HepG2 (cell line): Measurements from ENCODE around the gene NDRG3. TPM values are rescaled to one million over a fixed set of nuclear protein-coding genes. Genes with fewer than 3 reads are reported as not detected.

ENCODE experiments used
- AGO1 ChIP-seq: fragments of 200-400 bp; formaldehyde crosslinking; IDR thresholded peaks from 2 replicates; pipeline ENCODE4 v1.6.1; 2017; ENCODE audit warnings: mild to moderate bottlenecking, low read depth, low read length, moderate library complexity; ENCODE audit not compliant: poor library complexity, severe bottlenecking
- ARNTL ChIP-seq: sonication (generic); formaldehyde crosslinking; IDR thresholded peaks from 2 replicates; pipeline ENCODE4 v1.4.0; 2020; ENCODE audit warnings: mild to moderate bottlenecking, missing genetic modification reagents
- BORCS8-MEF2B ChIP-seq: sonication (generic); formaldehyde crosslinking; IDR thresholded peaks from 2 replicates; pipeline ENCODE4 v1.8.0; 2022; ENCODE audit warnings: mild to moderate bottlenecking, missing genetic modification reagents
- CBX2 ChIP-seq, 2 experiments: fragments of 200-600 bp in 1 of 2; sonication (generic); formaldehyde crosslinking in 1 of 2; IDR thresholded peaks; 2 replicates each; pipeline versions ENCODE4 v1.7.0 to v1.8.1; 2018 to 2022; ENCODE audit warnings: low read depth in 2 of 2, low read length in 1 of 2, mild to moderate bottlenecking in 1 of 2, missing genetic modification reagents in 1 of 2
- FOXA3 ChIP-seq: IDR thresholded peaks from 2 replicates; pipeline ENCODE4 v1.6.1; 2016; ENCODE audit warnings: missing genetic modification reagents, missing compliant biosample characterization
- JUNB ChIP-seq: sonication (generic); formaldehyde crosslinking; IDR thresholded peaks from 2 replicates; pipeline ENCODE4 v1.8.0; 2022; ENCODE audit warnings: missing genetic modification reagents, mild to moderate bottlenecking, borderline replicate concordance
- KMT2A ChIP-seq: sonication (generic); formaldehyde crosslinking; IDR thresholded peaks from 2 replicates; pipeline ENCODE4 v1.4.0; 2020; ENCODE audit warnings: missing genetic modification reagents
- MATR3 ChIP-seq: sonication (generic); formaldehyde crosslinking; IDR thresholded peaks from 2 replicates; pipeline ENCODE4 v1.4.0; 2020; ENCODE audit warnings: missing genetic modification reagents
- MXI1 ChIP-seq: IDR thresholded peaks from 3 replicates; pipeline ENCODE4 v1.6.1; 2012; ENCODE audit warnings: low read depth, low read length, inconsistent platforms, borderline replicate concordance
- ONECUT2 ChIP-seq: sonication (generic); formaldehyde crosslinking; IDR thresholded peaks from 2 replicates; pipeline ENCODE4 v1.4.0; 2020; ENCODE audit warnings: missing genetic modification reagents
- POLR2G ChIP-seq: fragments of 200-400 bp; formaldehyde crosslinking; IDR thresholded peaks from 2 replicates; pipeline ENCODE4 v1.6.1; 2018; ENCODE audit warnings: mild to moderate bottlenecking, low read depth, low read length, moderate library complexity
- PTBP1 ChIP-seq: fragments of 200-400 bp; formaldehyde crosslinking; IDR thresholded peaks from 2 replicates; pipeline ENCODE4 v1.6.1; 2018; ENCODE audit warnings: low read length, low read depth; ENCODE audit not compliant: poor library complexity, severe bottlenecking
- RXRA ChIP-seq: sonication (generic); formaldehyde crosslinking; IDR thresholded peaks from 2 replicates; pipeline ENCODE4 v1.5.1; 2020; ENCODE audit warnings: missing genetic modification reagents
- TEAD2 ChIP-seq: sonication (generic); formaldehyde crosslinking; IDR thresholded peaks from 2 replicates; pipeline ENCODE4 v1.9.0; 2021; ENCODE audit warnings: missing genetic modification reagents
- ZBTB7A ChIP-seq: sonication (generic); formaldehyde crosslinking; IDR thresholded peaks from 2 replicates; pipeline ENCODE4 v1.8.0; 2022; ENCODE audit warnings: mild to moderate bottlenecking, missing genetic modification reagents
- ZNF235 ChIP-seq: sonication (generic); formaldehyde crosslinking; IDR thresholded peaks from 2 replicates; pipeline ENCODE4 v1.8.1; 2023; ENCODE audit warnings: mild to moderate bottlenecking, missing genetic modification reagents, borderline replicate concordance
- ZNF329 ChIP-seq: sonication (generic); formaldehyde crosslinking; IDR thresholded peaks from 2 replicates; pipeline ENCODE4 v1.9.0; 2021; ENCODE audit warnings: low read depth, mild to moderate bottlenecking, missing genetic modification reagents
- ZNF501 ChIP-seq: sonication (generic); formaldehyde crosslinking; IDR thresholded peaks from 2 replicates; pipeline ENCODE4 v1.5.1; 2020; ENCODE audit warnings: mild to moderate bottlenecking, moderate library complexity, missing genetic modification reagents
- ZNF510 ChIP-seq: sonication (generic); formaldehyde crosslinking; IDR thresholded peaks from 2 replicates; pipeline ENCODE4 v1.4.0; 2020; ENCODE audit warnings: low read depth, mild to moderate bottlenecking, missing genetic modification reagents
- ZNF552 ChIP-seq: sonication (generic); formaldehyde crosslinking; IDR thresholded peaks from 2 replicates; pipeline ENCODE4 v1.9.0; 2022; ENCODE audit warnings: missing genetic modification reagents, mild to moderate bottlenecking, borderline replicate concordance
- ZNF883 ChIP-seq: sonication (generic); formaldehyde crosslinking; IDR thresholded peaks from 2 replicates; pipeline ENCODE4 v1.5.1; 2020; ENCODE audit warnings: mild to moderate bottlenecking, missing genetic modification reagents; ENCODE audit errors: not compliant biosample characterization
- polyA plus RNA-seq, 8 experiments: library from polyadenylated mRNA; depleted of rRNA in 3 of 8; stranded (reverse) in 7 of 8; unstranded in 1 of 8; fragments of >200 nt; fragmentation: Illumina TruSeq in 4 of 8; extraction: Trizol in 4 of 8; gene quantifications; 2 replicates each; pipeline versions ENCODE4 v1.2.1 to v1.2.3, GENCODE V29; 2011 to 2016; ENCODE audit warnings: low read depth in 4 of 8, missing spikeins in 1 of 8, mixed read lengths in 1 of 8; ENCODE audit not compliant: insufficient read depth in 1 of 8
- total RNA-seq, 5 experiments: library from RNA; depleted of rRNA; stranded (reverse); fragments of >200 nt; fragmentation: Illumina TruSeq; extraction: Trizol; gene quantifications; 2 replicates each; pipeline ENCODE4 v1.2.3, GENCODE V29; 2016; ENCODE audit warnings: low read depth in 1 of 5
- TF ChIP-seq, protein P1 (sequence below): sonication (generic); IDR thresholded peaks from 2 replicates; pipeline ENCODE4 v1.6.1; 2016; ENCODE audit warnings: low read depth, borderline replicate concordance
- TF ChIP-seq, protein P2 (sequence below): sonication (generic); formaldehyde crosslinking; IDR thresholded peaks from 2 replicates; pipeline ENCODE4 v1.8.1; 2023; ENCODE audit warnings: missing genetic modification reagents, mild to moderate bottlenecking, borderline replicate concordance
- TF ChIP-seq, protein P3 (sequence below): sonication (generic); formaldehyde crosslinking; IDR thresholded peaks from 2 replicates; pipeline ENCODE4 v1.4.0; 2020; ENCODE audit warnings: missing genetic modification reagents, borderline replicate concordance

NDRG3 gene
- total and polyA plus RNA-seq, 2 of the 13 experiments (the other 11 are each of a cell fraction or from before 2014, with no cell fraction given): 36.0 to 40.5 TPM

DNA sequence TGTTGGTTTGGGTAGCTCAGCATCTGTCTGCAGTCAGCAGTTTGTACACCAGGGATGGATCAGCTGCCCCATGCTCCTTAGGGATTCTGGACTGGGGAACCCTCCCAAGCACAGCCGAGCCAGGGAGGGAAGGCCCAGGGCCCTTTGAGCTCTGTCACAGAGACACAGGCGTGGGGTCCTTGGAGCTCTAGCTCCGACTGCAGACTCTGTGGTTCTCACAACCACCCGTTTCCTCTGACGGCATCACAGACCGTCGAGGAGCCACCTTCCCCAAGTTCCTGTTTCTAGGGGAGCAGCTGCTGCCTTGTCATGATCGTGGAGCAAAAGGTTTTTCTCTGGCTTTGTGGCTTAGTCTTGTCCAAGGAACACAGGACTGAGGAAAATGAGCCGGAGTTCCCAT, 99.9 kb downstream of the NDRG3 start, which contains the start of gene SLA2 (continued):
- TF ChIP-seq, protein P1, sequence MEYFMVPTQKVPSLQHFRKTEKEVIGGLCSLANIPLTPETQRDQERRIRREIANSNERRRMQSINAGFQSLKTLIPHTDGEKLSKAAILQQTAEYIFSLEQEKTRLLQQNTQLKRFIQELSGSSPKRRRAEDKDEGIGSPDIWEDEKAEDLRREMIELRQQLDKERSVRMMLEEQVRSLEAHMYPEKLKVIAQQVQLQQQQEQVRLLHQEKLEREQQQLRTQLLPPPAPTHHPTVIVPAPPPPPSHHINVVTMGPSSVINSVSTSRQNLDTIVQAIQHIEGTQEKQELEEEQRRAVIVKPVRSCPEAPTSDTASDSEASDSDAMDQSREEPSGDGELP: no peak
- TF ChIP-seq, protein P2, sequence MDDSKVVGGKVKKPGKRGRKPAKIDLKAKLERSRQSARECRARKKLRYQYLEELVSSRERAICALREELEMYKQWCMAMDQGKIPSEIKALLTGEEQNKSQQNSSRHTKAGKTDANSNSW (CRISPR knock-in tag): 0 out of 2 replicates have a peak, but pooled peaks have one; percentile 23
- TF ChIP-seq ZNF883 (peak; percentile 80), KMT2A (no peak), ZNF235 (no peak), ZNF329 (no peak), ZBTB7A (no peak), CBX2 (IDR thresholded peaks at IDR 0.05; ENCODE audit: low read depth, low read length) (no peak), CBX2 (CRISPR knock-in tag; IDR thresholded peaks at IDR 0.05; ENCODE audit: low read depth) (no peak), POLR2G (no peak), FOXA3 (CRISPR knock-in tag) (no peak), AGO1 (no peak), TEAD2 (no peak), ZNF552 (CRISPR knock-in tag) (no peak), MATR3 (CRISPR knock-in tag) (peak; percentile 52; the same call in 1 of the 2 replicates), RXRA (no peak), BORCS8-MEF2B (CRISPR knock-in tag) (no peak), ZNF501 (no peak), ARNTL (CRISPR knock-in tag) (no peak), ONECUT2 (CRISPR knock-in tag) (no peak), ZNF510 (no peak), PTBP1 (no peak), JUNB (no peak), MXI1 (no peak)
- TF ChIP-seq, protein P3, sequence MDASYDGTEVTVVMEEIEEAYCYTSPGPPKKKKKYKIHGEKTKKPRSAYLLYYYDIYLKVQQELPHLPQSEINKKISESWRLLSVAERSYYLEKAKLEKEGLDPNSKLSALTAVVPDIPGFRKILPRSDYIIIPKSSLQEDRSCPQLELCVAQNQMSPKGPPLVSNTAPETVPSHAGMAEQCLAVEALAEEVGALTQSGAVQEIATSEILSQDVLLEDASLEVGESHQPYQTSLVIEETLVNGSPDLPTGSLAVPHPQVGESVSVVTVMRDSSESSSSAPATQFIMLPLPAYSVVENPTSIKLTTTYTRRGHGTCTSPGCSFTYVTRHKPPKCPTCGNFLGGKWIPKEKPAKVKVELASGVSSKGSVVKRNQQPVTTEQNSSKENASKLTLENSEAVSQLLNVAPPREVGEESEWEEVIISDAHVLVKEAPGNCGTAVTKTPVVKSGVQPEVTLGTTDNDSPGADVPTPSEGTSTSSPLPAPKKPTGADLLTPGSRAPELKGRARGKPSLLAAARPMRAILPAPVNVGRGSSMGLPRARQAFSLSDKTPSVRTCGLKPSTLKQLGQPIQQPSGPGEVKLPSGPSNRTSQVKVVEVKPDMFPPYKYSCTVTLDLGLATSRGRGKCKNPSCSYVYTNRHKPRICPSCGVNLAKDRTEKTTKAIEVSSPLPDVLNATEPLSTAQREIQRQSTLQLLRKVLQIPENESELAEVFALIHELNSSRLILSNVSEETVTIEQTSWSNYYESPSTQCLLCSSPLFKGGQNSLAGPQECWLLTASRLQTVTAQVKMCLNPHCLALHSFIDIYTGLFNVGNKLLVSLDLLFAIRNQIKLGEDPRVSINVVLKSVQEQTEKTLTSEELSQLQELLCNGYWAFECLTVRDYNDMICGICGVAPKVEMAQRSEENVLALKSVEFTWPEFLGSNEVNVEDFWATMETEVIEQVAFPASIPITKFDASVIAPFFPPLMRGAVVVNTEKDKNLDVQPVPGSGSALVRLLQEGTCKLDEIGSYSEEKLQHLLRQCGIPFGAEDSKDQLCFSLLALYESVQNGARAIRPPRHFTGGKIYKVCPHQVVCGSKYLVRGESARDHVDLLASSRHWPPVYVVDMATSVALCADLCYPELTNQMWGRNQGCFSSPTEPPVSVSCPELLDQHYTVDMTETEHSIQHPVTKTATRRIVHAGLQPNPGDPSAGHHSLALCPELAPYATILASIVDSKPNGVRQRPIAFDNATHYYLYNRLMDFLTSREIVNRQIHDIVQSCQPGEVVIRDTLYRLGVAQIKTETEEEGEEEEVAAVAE (CRISPR knock-in tag): no peak
